HG03045 (cell line): Measurements from ENCODE around the gene TBL1X.

ENCODE experiments used
- ATAC-seq: cut with Tn5 transposase; IDR thresholded peaks from one replicate; pipeline ENCODE4 v1.9.1; 2021; ENCODE audit warnings: mild to moderate bottlenecking, moderate library complexity; ENCODE audit not compliant: unreplicated experiment

The TBL1X gene

DNA sequence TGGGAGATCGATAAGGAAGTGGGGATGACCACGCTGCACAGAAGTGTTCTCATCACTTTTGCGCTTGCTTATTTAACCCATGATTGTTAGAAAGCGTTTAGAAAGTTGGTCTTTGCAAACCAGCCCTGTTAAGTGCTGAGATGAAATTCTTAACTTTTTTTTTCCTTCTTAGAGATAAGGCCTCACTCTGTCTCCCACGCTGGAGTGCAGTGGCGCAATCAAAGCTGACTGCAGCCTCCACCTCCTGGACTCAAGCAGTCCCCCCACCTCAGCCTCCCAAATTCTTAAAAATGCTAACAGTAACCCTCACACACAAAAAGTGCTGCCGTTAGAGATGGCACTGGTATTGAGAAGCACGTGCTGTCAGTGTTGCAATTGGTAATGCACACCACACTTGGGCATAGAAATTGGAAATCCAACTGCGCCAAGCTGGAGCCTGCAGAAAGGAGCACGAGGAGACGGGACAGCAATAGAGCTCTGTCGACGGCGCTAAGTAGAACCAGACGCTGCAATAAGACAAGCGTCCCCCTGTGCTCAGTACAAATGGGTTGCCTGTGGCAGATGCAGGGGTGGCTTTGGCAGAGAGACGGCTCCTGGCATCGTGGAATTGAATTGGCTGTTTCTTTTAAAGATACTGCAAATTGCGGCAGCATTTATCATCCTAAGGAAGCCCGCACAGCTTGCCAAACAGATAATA, 113.4 kb downstream of the TBL1X start:
- ATAC-seq, result no peak

DNA sequence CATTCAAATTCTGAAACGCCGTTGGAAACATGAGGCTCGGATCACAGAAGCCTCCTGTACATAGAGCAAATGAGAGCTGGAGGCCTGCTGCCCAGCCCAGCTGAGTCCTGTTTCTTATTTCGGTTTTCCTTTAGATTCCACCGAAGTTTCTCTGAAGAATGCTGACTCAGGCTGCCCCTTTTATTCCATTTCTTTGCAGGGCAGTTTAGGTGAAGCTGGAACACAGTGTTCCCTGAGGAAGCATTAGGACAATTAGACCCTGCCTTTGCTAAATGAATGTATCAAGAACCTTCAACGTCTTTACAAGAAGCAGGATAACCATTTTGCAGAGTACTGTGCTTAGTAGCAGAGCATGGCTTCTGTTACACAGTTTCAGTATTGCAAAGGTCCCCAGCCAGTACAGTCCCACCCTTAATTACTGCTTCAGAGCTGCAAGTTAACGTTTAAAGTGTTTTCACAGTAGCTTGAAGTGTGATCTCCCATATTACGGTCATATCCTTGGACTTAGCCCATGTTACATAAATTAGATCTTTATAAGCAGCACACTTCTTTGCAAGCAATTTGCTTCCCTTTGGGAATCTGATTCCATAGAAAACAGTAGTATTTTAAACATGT, 117.0 kb downstream of the TBL1X start:
- ATAC-seq, result no peak

DNA sequence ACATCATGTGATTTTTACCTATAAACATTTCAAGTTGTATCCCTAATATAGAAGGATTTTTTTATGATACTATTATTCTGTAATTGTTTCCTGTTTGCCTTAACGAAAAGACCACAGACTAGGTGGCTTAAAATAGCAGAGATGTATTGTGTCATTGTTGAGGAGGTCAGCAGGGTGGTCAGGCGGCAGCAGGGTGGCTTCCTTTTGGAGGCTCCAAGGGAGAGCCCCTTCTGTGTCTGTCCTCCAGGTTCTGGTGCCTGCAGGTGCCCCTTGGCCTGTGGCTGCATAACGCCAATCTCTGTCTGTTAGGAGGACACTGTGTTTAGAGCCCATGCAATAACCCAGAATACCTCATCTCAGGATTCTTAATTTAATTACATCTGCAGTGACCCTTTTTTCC, 118.1 kb downstream of the TBL1X start:
- no peak for ATAC-seq

DNA sequence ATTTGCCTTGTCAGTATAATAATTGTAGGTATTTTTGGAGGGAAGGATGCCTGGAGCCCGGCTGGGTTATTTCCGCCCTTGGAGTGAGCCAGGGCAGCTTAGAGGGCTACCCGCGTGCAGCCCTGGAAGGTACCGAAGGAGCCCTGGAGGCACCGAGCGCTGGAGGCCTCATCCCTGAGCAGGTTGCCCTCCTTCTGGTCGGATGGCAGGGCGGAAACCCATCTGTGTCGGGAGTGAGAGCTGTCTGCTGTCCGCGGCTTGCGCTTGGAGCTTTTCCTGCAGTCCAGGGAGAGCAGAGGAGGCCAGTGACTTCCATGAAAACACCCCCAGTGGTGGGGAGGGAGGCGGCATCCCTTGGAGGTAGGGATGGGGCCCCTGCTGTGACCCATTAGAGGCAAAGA, 122.1 kb downstream of the TBL1X start:
- ATAC-seq, result no peak

DNA sequence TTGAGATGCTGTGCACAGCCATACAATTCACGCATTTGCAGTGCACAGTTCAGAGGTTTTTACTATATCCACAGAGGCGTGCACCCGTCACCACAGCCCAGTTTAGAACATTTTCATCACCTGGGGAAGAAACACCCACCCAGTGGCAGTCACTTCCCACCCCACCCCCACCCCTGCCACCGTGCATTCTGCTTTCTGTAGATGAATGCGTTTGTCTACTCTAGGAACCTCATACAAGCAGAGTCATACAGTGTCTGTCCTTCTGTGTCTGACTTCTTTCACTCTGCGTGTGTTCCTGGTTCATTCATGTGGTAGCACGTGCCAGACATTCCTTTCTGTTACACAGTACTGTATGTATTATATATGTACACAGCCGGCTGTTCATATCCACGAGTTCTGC, 122.8 kb downstream of the TBL1X start:
- ATAC-seq, result no peak

DNA sequence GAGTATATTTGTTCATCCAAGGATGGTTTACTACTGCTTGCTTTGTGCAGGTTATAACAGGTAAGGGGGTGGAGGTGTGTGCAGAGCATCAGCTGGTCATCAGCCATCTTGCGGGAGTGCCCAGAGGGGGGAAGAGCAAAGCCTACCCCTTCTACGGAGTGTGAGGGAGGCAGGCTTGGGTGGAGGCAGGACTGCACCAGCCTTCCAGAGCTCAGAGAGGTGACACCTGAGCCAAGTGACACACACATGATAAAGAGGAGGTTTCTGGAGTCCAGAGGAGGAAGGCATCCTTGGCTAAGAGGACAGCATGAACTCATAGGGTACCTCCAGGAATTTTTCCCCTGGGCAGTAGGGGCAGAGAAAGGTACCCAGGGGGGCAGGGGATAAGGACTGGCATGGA, 126.6 kb downstream of the TBL1X start:
- no peak for ATAC-seq

DNA sequence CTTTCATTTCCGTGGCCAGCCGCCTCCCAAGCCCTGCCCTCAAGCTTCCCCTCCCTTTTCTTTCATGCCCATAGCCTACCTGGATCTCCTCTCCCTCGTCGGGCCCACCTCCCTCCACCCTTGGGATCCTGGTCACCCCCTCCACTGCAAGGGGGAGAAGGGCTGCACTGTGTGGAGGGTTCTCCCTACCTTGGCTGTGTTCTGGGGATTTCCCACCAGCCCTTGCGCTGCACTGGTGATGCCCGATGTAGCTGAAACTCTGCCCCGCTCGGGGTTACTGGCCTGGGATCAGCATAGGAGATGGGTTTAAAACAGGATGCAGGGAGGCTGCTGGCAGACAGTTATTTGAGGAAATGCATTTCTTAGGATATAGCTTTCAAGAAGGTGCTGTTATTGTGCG, 128.9 kb downstream of the TBL1X start:
- no peak for ATAC-seq

DNA sequence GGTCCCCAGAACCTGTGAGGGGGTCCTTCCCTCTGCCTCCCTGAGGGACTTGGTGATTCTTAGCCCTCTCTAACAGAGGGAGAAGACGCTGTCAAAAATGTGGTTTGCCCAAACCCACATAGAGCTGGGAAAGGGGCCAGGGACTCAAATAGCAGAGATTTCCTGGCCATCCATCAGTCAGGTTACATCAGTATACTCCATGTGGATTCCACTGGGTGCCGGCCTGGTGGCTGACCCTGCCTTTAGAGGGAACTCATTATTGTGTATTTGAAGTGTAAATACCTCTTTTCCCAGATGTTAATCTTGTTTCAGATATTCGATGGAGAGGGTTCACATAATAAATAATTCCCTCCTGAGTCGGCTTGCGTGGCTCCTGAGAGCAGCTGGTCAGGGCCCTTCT, 130.3 kb downstream of the TBL1X start:
- no peak for ATAC-seq

DNA sequence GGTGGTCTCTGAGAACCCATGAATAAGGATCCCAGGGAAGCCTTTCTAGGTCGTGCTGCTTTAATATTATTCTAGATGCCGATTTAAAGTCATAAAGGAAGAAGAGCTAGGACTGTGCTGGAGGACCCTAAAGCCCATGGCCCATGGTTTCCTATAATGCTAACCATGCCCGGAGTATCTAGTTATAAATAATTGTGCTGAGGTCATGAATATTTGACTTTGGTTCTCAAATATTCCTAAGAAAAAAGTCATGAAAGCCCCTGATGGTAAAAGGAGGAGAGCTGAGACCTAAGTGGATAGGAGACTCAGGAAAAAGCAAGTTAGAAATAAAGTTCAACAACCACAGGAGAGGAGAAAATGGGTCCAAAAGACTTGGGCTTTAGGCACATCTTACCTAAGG, 132.0 kb downstream of the TBL1X start:
- ATAC-seq, result no peak

DNA sequence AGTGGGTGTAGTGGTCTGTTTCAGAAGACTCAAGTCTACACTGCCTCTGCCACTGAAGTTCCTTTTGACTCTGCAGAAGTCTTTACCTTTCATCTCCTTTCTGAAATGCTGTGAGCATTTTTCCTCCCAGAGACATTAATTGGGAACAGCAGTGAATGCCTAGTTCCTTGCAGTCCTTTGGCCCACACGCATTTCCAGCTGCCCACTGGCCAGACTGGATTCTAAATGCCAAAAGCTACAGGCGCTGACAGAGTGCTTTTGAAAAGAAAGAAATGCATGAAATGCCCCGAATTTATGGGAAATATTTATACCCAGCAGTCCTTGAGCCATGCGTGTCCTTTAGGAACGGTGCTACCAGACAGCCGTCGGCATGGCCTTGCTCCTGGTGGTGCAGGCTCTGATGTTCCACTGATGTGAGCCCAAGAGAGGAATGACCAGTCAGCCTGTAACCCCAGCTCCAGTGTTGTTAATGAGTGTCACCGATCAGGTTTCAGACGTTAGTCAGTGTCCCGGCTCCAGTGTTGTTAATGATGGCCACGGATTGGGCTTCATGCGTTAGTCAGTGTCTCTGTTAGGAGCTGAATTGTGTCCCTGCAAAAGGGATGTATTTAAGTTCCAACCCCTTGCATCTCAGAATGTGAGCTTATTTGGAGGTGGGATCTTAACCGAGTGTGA, 132.6 kb downstream of the TBL1X start:
- no peak for ATAC-seq

DNA sequence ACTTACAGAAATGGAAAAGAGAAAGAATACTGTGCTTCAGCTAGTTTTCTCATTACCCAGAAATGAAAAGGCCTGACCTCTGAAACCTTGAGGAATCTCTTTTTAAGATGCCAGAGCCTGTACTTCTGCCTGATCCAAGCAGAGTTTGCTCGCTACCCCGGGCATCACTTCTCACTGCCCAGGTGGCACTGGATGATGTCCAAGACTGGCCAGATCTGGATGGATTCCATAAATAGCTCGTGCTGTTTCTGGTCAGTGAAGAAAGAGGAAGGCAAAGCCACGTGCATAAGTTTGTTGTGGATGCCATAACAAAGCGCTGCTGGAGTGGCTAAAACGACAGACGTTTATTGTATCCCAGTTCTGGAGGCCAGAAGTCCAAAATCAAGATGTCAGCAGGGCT, 133.5 kb downstream of the TBL1X start:
- no peak for ATAC-seq

DNA sequence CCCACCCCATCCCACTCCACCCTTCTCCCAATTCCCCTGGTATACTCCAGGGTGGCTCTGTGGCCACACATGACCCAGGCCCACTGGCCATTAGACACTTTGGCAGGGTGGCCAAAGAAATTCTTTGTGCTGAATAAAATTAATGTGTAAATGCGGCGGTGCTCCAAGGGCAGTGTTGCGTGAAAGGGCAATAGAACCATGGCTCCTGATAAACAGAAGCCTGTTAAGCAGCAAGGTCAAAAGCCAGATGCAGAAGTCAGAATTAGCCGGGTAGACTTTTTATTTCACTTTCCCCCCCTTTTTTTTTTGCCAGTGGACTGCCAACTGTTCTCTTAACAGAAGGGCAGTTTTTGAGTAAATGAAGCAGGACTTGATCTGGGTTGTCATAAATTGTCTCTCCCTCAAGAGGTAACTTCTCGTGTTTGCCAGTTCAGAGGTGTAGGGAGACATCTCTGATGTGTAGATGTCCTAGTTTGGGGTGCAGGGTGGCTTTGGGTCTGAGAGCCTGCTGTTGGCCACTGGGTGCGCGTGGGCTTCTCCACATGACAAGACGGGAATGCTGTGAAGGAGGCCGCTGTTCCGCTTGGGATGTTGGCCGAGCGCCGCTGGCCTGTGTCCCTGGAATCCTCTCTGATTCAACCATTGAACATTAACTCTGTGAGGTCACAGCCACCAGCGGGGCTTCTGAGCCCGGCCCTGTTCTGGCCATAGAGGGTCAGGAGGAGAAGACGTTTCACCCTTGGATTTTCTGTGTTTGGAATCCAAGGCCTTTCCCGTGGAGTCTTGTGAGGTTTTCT, 139.5 kb downstream of the TBL1X start:
- ATAC-seq, result no peak

DNA sequence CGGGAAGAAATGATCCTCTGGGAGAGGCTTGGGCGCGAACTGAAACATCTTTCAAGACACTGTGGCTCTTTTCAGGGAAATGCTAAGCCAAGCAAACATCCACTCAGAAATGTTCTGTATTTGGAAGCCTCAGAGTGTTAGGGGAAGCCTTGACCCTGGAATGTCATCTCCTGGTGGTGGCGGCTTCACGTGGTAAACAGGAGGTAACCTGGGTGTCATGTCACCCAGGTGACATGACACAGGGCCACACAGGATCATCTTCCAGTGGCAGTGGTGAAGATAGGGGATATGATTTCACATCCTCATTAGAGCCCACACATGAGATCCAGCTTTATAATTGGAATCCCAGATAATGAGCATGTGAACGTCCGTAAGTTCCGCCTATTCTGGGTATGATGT, 140.0 kb downstream of the TBL1X start:
- no peak for ATAC-seq

DNA sequence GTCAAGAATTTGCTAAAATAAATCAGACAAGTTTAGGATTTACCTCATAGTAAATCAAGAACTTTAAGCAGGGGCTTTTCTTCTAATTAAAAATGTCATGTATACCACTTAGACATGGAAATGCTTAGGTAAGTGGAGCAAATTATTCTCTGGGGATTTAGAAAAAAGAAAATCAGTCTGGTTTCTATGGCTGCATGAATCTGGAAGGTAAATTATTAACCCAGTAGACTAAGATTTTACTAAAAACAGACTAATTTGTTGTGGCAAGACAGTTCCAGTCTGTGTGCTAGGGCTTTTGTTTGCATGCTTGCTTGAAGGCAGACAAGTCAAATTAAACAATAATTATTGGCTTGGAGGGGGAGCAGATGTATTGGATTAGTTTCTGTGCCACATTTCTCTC, 140.6 kb downstream of the TBL1X start:
- no peak for ATAC-seq

DNA sequence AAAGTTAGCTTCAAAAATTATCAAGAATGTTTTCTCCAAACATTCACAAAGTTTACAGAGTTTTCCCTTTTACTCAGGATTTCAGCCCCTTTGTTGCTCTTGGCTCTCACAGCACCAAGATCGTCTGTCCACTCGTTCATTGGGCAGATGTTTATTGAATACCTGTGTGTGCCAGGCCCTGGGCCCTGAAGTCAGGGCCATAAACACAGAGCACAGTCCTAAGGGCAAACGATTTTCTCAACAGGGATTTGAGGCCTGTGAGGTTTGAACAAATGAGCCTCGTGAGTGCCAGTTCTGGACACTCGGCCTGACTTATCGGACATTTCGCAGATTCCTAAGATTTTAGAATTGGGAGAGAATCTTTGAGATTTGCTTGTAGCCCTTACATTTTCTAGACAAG, 142.1 kb downstream of the TBL1X start:
- ATAC-seq, result no peak

DNA sequence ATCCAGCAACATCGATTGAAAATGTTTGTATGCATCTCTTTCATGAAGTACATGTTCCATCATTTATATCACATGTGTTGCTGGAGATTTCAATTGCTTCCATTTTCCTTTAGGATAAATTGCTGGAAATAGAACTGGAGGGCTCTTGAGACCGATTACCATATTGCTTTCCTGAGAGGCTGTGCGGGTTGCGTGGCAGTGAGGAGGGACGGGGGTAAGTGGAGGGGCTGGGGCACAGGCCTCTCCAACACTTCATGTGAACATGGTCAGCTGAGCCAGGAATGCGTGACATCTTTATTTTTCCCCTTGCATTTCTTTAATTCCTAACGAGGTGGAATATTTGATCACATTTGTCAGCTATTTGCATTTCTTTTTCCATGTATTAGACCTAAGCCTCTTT, 144.6 kb downstream of the TBL1X start:
- ATAC-seq, result no peak

DNA sequence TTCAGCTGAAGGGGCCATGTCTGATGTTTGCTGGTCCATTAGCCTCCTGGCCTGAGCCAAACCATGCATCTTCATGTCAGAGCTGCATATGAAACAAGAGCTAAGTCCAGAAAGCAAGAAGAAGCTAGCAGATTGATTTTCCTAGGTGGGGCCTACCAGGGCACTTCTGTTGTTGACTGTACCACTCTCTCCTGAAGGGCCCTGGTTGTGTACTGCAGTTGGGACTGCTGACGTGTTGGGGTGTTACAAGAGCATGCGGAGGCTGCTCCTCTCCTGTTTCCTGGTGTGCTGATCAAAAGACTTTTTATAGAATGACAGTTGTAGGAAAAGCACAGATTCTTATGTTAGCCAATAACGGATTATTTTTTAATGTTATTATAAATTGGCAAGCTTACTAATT, 145.1 kb downstream of the TBL1X start:
- no peak for ATAC-seq

DNA sequence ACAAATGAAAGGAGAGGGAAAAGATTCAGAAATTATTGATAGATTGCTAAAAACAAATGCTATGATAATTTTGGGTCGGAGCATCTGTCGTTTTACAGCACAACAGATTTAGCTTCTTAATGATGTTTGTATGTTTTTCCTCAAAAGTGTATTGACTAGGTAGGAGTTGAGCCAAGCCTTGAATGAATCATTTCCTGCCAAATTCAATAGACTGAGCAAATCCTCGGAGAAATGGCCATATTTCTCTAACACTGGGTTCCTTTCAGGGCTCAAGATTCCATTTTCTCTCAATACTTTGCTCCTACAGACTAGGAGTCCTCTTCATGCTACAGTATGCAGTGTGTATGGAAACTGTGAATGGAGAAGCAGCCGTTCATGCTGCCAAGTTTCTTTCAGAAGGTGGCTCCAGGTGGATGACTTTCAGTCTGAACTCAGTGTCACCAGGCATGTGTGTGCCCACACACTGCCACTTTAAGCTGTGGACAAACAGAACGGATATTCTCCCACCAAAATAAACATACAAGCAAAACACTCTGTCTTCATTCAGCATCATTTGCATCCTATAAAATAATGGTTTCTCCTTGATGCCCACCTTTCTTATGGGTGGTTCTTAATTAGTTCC, 146.0 kb downstream of the TBL1X start:
- ATAC-seq, result no peak

DNA sequence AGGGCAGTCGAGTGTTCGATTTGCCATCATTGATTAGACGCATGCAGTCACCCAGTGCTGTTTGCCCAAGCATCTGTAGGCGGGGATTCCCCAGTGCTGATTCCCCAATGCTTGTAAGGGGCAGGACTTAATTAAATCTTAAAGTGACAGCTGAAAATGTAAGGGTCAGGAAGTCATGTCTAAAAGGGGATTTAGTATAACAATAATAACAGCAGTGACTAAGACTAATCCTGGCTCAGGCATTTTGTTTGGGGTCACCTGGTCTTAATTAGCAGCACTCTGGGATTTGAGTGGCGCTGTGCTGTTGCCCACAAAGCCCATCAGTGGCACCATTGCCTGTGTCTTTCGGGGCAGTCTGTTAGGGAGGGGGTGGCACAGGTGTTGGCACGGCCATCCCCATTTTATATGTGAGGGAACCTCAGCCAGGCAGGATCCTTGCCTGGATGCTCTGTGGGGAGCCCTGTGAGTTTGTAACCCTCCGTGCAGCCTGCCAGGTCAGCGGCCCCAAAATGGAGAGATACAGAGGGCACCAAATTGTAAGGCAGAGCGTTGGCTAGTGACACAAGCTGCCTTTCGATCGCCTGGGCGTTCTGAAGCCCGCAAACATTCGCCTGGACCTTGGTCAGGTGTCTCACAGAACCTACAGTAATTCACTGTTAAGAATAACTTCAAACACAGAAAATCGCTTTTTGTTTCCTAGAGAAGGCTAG, 146.7 kb downstream of the TBL1X start:
- ATAC-seq, result no peak

DNA sequence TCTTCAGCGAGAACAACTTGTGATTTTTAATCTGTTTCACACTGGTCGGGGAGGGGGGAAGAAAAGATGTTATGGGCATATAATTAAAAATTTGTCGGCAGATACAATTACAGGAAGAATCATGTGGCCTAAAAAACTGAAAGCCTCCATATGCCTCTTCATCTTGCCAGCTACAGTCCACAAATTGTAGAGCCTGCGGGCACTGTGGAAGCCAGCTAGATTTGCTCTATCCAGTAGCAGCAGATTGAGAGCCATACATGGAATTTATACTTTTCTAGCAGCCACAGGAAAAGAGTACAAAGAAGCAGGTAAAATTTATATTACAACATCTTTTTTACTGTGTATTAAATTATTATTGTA, 147.3 kb downstream of the TBL1X start:
- ATAC-seq, result no peak

DNA sequence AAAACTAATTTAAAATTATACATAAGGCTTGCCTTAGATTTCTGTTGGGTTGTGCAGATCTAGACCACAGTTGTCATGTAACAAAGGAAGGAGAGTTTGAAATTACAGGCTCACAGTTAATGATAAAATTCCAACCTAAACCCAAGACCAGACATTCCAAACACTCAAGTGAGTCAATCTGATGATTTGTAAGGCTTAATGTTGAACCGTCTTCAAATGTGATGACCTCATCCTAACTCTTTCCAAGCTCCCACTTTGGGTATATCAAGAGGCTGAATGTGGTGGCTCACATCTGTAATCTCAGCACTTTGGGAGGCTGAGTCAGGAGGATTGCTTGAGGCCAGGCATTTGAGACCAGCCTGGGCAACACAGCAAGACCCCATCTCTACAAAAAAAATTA, 149.2 kb downstream of the TBL1X start:
- no peak for ATAC-seq
